ENCODE data around the gene TFB2M. TPM values are rescaled to one million over a fixed set of nuclear protein-coding genes. Genes with fewer than 3 reads are reported as not detected.
"Not testable (repeated sequence)": the region's sequence is repeated elsewhere in the genome, so short reads cannot be mapped to it uniquely, and the experiment has no call there.

TFB2M gene
- total RNA-seq, 1 donor from 2014 or later = 19.8 TPM

- Histone ChIP-seq H3K36me3 (ENCODE audit: control insufficient read depth, insufficient read depth, low read length) (no peaks in the 10 kb centered on the region), H3K4me3 (ENCODE audit: low read depth, low read length) (no peak overlapping the region), H3K27me3 (ENCODE audit: control insufficient read depth, insufficient read depth, low read length) (no peaks in the 10 kb centered on the region)
- DNase-seq (ENCODE audit: low read depth) = no peak
- TF ChIP-seq CTCF (IDR thresholded peaks at IDR 0.05; ENCODE audit: insufficient read depth, low read length, poor library complexity, severe bottlenecking) = no peak
Observed at GRCh38 chr1:246592695-246593094, 26.6 kb upstream of the TFB2M start.

GRCh38 chr1:246591958-246592357, 25.9 kb upstream of the TFB2M start:
- no peak for TF ChIP-seq CTCF (IDR thresholded peaks at IDR 0.05; ENCODE audit: insufficient read depth, low read length, poor library complexity, severe bottlenecking)
- Histone ChIP-seq H3K36me3 (ENCODE audit: control insufficient read depth, insufficient read depth, low read length) (no peaks in the 10 kb centered on the region), H3K4me3 (ENCODE audit: low read depth, low read length) (no peak overlapping the region), H3K27me3 (ENCODE audit: control insufficient read depth, insufficient read depth, low read length) (no peaks in the 10 kb centered on the region)
- DNase-seq (ENCODE audit: low read depth) = no peak

- TF ChIP-seq CTCF (IDR thresholded peaks at IDR 0.05; ENCODE audit: insufficient read depth, low read length, poor library complexity, severe bottlenecking) = no peak
- no peaks in the 10 kb centered on the region for H3K27me3 ChIP-seq (ENCODE audit: control insufficient read depth, insufficient read depth, low read length)
- DNase-seq (ENCODE audit: low read depth) = no peak
- no peaks in the 10 kb centered on the region for H3K36me3 ChIP-seq (ENCODE audit: control insufficient read depth, insufficient read depth, low read length)
- no peak overlapping the region for H3K4me3 ChIP-seq (ENCODE audit: low read depth, low read length)
Observed at GRCh38 chr1:246591504-246591903, 25.4 kb upstream of the TFB2M start.

- Histone ChIP-seq H3K36me3 (ENCODE audit: control insufficient read depth, insufficient read depth, low read length) (no peaks in the 10 kb centered on the region), H3K27me3 (ENCODE audit: control insufficient read depth, insufficient read depth, low read length) (no peaks in the 10 kb centered on the region), H3K4me3 (ENCODE audit: low read depth, low read length) (no peak overlapping the region)
- no peak for TF ChIP-seq CTCF (IDR thresholded peaks at IDR 0.05; ENCODE audit: insufficient read depth, low read length, poor library complexity, severe bottlenecking)
- DNase-seq (ENCODE audit: low read depth) = no peak
Observed at GRCh38 chr1:246591047-246591446, 25.0 kb upstream of the TFB2M start.

- DNase-seq (ENCODE audit: low read depth); H3K36me3 ChIP-seq (ENCODE audit: control insufficient read depth, insufficient read depth, low read length); H3K4me3 ChIP-seq (ENCODE audit: low read depth, low read length); H3K27me3 ChIP-seq (ENCODE audit: control insufficient read depth, insufficient read depth, low read length): not testable (repeated sequence)
Observed at GRCh38 chr1:246589919-246590318, 23.9 kb upstream of the TFB2M start.

GRCh38 chr1:246588159-246588721, 22.2 kb upstream of the TFB2M start:
- no peaks in the 10 kb centered on the region for H3K36me3 ChIP-seq (ENCODE audit: control insufficient read depth, insufficient read depth, low read length)
- no peak for TF ChIP-seq CTCF (IDR thresholded peaks at IDR 0.05; ENCODE audit: insufficient read depth, low read length, poor library complexity, severe bottlenecking)
- no peak for DNase-seq (ENCODE audit: low read depth)
- no peak overlapping the region for H3K4me3 ChIP-seq (ENCODE audit: low read depth, low read length)
- H3K27me3 ChIP-seq (ENCODE audit: control insufficient read depth, insufficient read depth, low read length) = no peaks in the 10 kb centered on the region
